Right lobe of liver (tissue), 6 donors: ENCODE measurements around the gene NKIRAS2. TPM values are rescaled to one million over a fixed set of nuclear protein-coding genes. Genes with fewer than 3 reads are reported as not detected.
"Not testable (repeated sequence)": the region's sequence is repeated elsewhere in the genome, so short reads cannot be mapped to it uniquely, and the experiment has no call there.

Experiments used
- ATAC-seq, 4 donors: fragments of 200-7000 bp; cut with Tn5 transposase; one replicate each; pipeline ENCODE4 v1.9.1; 2020; ENCODE audit warnings: mild to moderate bottlenecking in 4 of 4, moderate library complexity in 4 of 4
- DNase-seq, 3 donors: peaks; one replicate each; pipeline ENCODE4 v3.0.0-alpha.2; 2020
- H3K27ac ChIP-seq, 3 donors: fragments of 200-600 bp; one replicate each; pipeline ENCODE4 v1.8.0; 2022
- H3K27me3 ChIP-seq, 2 donors: fragments of 200-600 bp; one replicate each; pipeline ENCODE4 v1.8.0; 2022
- H3K36me3 ChIP-seq, 4 donors: fragments of 200-600 bp; sonication (generic) in 1 of 4; one replicate each; pipeline versions ENCODE4 v1.5.1 to v1.8.0; 2017 to 2022; ENCODE audit warnings: control low read depth in 1 of 4
- H3K4me1 ChIP-seq, 4 donors: fragments of 200-600 bp; sonication (generic) in 1 of 4; one replicate each; pipeline versions ENCODE4 v1.5.1 to v1.8.0; 2017 to 2022; ENCODE audit warnings: control low read depth in 1 of 4
- H3K4me3 ChIP-seq, 3 donors: fragments of 200-600 bp; one replicate each; pipeline ENCODE4 v1.8.0; 2022
- H3K9me3 ChIP-seq, 4 donors: fragments of 200-600 bp; sonication (generic) in 1 of 4; one replicate each; pipeline versions ENCODE4 v1.5.1 to v1.8.0; 2017 to 2022; ENCODE audit warnings: control low read depth in 1 of 4
- CTCF ChIP-seq, 4 donors: fragments of 200-600 bp in 3 of 4; fragments of 450-650 bp in 1 of 4; IDR thresholded peaks; one replicate each; pipeline versions ENCODE4 v1.5.1 to v1.8.0; 2016 to 2022; ENCODE audit warnings: antibody characterized with exemption in 4 of 4, mild to moderate bottlenecking in 2 of 4
- POLR2A ChIP-seq: fragments of 450-650 bp; IDR thresholded peaks from one replicate; pipeline ENCODE4 v1.6.1; 2017; ENCODE audit warnings: antibody characterized with exemption, mild to moderate bottlenecking
- WGBS: methylation state at CpG from one replicate; pipeline ENCODE4 v1.1.6; 2018; ENCODE audit warnings: low coverage, low lambda C conversion rate; ENCODE audit not compliant: insufficient coverage; ENCODE audit errors: missing lambda C conversion rate; 5-methylcytosine and 5-hydroxymethylcytosine counted together
- intact Hi-C, 2 donors: fragments of 100-400 bp; cut with DNase I; formaldehyde crosslinking; loops; one replicate each; pipeline versions ENCODE4 v1.11.2 to v1.14.1; 2022
- total RNA-seq, 6 experiments: library from RNA; depleted of rRNA in 2 of 6; stranded (reverse); fragments of >200 nt in 2 of 6; fragmentation: NEBNext Ultra II Directional in 3 of 6; extraction: Animal tissue kit (Norgen Biotek cat#: 25700) in 3 of 6; gene quantifications; one replicate each; pipeline versions ENCODE4 v1.1.0 to v1.2.4, GENCODE V29; 2016 to 2023
- donor health status: DM: no; HTN: yes; CAD: no.
- donor health status: DM: no; HTN: no; CAD: no.
- donor health status: DM: no; HTN: no; CAD: no.
- donor health status: DM: no; HTN: yes; CAD: no.
- donor health status: DM: no; HTN: yes; CAD: no.

Gene NKIRAS2
- total RNA-seq, 6 experiments from 2014 or later: 11.1 to 27.0 (median 12.3) TPM

DNA sequence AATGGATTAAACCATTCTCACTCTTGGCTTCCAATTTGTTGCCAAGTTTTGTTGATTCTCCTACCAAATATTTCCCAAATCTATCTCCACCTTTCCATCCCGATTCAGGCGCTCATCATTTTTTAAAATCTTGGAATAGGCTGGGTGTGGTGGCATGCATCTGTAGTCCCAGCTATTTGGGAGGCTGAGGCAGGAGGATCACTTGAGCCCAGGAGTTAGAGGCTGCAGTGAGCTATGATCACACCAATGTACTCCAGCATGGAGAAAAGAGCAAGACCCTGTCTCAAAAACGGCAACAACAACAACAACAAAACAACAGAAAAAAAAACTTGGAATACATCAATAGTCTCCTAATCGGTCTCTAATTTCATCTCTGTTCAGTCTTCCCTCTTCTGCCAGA is 902 bp upstream of the NKIRAS2 start:
- DNase-seq: no peak
- Histone ChIP-seq H3K27ac (no peak overlapping the region), H3K27me3 (no peaks in the 10 kb centered on the region), H3K4me1 (peaks cover 0 to 55% (median 14%) of the 10 kb centered on the region in 4 donors), H3K36me3 (peaks cover 0 to 8% (median 4%) of the 10 kb centered on the region in 4 donors), H3K9me3 (no peaks in the 10 kb centered on the region), H3K4me3 (no peak overlapping the region)
- TF ChIP-seq CTCF (IDR thresholded peaks at IDR 0.05) (no peak), POLR2A (no peak)
- WGBS: 85% methylated on average over 4 of the region's 4 CpGs
- no peak for ATAC-seq
- intact Hi-C loops: no loop called here

DNA sequence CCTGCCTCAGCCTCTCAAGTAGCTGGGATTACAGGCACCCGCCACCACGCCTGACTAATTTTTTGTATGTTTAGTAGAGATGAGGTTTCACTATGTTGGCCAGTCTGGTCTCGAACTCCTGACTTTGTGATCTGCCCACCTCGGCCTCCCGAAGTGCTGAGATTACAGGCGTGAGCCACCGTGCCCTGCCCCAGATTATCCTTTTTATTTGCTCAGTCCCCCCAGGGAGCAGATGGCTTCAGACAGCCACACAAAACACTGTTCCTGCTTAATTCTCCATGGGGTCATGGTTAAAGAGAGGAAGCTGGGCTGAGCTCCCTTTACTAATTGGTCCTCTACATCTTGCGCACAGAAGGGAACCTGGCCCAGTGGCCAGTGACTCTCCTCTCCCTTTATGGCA is 955 bp downstream of the NKIRAS2 start:
- peak overlapping the region; percentile 78 to 98 (median 97) for H3K4me3 ChIP-seq
- DNase-seq, ATAC-seq, H3K36me3 ChIP-seq, H3K27me3 ChIP-seq, H3K27ac ChIP-seq, H3K9me3 ChIP-seq: not testable (repeated sequence)
- peaks cover 3 to 55% (median 23%) of the 10 kb centered on the region in 4 donors for H3K4me1 ChIP-seq
- WGBS: 67% methylated on average over 7 of the region's 8 CpGs
- intact Hi-C loops: loop anchor here (10.0 kb wide), 1 partner anchor 56 kb away; the partner anchor contains the start of gene CNP (in 2 of the 2)

- intact Hi-C loops: loop anchor here (10.0 kb wide), 1 partner anchor 59 kb away; the partner anchor contains the start of gene CNP (in 2 of the 2)
- TF ChIP-seq POLR2A: no peak
- TF ChIP-seq CTCF (IDR thresholded peaks at IDR 0.05): no peak
- WGBS: 18% methylated on average over 6 of the region's 15 CpGs
- Histone ChIP-seq H3K36me3 (peaks cover 0 to 8% (median 4%) of the 10 kb centered on the region in 4 donors), H3K4me3 (no peak overlapping the region), H3K4me1 (peaks cover 3 to 42% (median 20%) of the 10 kb centered on the region in 4 donors), H3K9me3 (no peaks in the 10 kb centered on the region), H3K27ac (peak overlapping the region; percentile 26 to 59 (median 56)), H3K27me3 (no peaks in the 10 kb centered on the region)
- ATAC-seq: peak; percentile 9 to 45 (median 25)
- DNase-seq: peak in 2 of 3 donors; percentile 65 to 71
Observed at GRCh38 chr17:42023524-42024349, 3.8 kb downstream of the NKIRAS2 start.

GRCh38 chr17:42025191-42025579 is 5.3 kb downstream of the NKIRAS2 start:
- 38% methylated on average over 4 of the region's 8 CpGs for WGBS

More at GRCh38 chr17:42025191-42025579, 5.3 kb downstream of the NKIRAS2 start:
- TF ChIP-seq CTCF (IDR thresholded peaks at IDR 0.05) (no peak), POLR2A (no peak)
- Histone ChIP-seq H3K27ac (peak overlapping the region; percentile 38 to 59 (median 56)), H3K36me3 (peaks cover 0 to 8% (median 4%) of the 10 kb centered on the region in 4 donors), H3K9me3 (no peaks in the 10 kb centered on the region), H3K27me3 (no peaks in the 10 kb centered on the region), H3K4me3 (no peak overlapping the region), H3K4me1 (peaks cover 3 to 42% (median 20%) of the 10 kb centered on the region in 4 donors)
- ATAC-seq (no peak), DNase-seq (no peak)
- intact Hi-C loops: loop anchor here (5.0 to 10.0 kb wide), 2 partner anchors 60 to 92 kb away; partner anchors contain the start of gene CNP (in 2 of the 2)
